HUES48 (cell line): ENCODE results near the gene ELAVL2.
A peak's percentile ranks its signal among the peaks of the same experiment; 100 is the strongest.

ENCODE experiments used
- H3K27ac ChIP-seq: one replicate; pipeline ENCODE4 v1.7.0; 2013; ENCODE audit warnings: low read depth, low read length, inconsistent platforms
- H3K27me3 ChIP-seq: 2 replicates; pipeline ENCODE4 v1.6.1; 2013; ENCODE audit warnings: mild to moderate bottlenecking, low read length; ENCODE audit not compliant: control insufficient read depth, insufficient read depth
- H3K36me3 ChIP-seq: 2 replicates; pipeline ENCODE4 v1.6.1; 2013; ENCODE audit warnings: low read length; ENCODE audit not compliant: control insufficient read depth, insufficient read depth
- H3K4me1 ChIP-seq: 2 replicates; pipeline ENCODE4 v1.6.1; 2013; ENCODE audit warnings: mild to moderate bottlenecking, low read length; ENCODE audit not compliant: control insufficient read depth, insufficient read depth
- H3K4me3 ChIP-seq: 2 replicates; pipeline ENCODE4 v1.5.1; 2013; ENCODE audit warnings: mild to moderate bottlenecking, low read depth, low read length
- H3K9ac ChIP-seq: 2 replicates; pipeline ENCODE4 v1.6.1; 2013; ENCODE audit warnings: mild to moderate bottlenecking, low read depth, low read length, moderate library complexity
- H3K9me3 ChIP-seq: 2 replicates; pipeline ENCODE4 v1.6.1; 2013; ENCODE audit warnings: low read length; ENCODE audit not compliant: control insufficient read depth, insufficient read depth

Gene ELAVL2

GRCh38 chr9:23717505-23717904 is 108.5 kb downstream of the ELAVL2 start:
- no peak overlapping the region for H3K9ac ChIP-seq
- H3K4me3 ChIP-seq = no peak overlapping the region
- H3K27me3 ChIP-seq = no peaks in the 10 kb centered on the region
- peaks cover 30% of the 10 kb centered on the region for H3K4me1 ChIP-seq
- H3K9me3 ChIP-seq = no peaks in the 10 kb centered on the region
- H3K27ac ChIP-seq = no peak overlapping the region
- no peaks in the 10 kb centered on the region for H3K36me3 ChIP-seq

- Histone ChIP-seq H3K27ac (no peak overlapping the region), H3K27me3 (no peaks in the 10 kb centered on the region), H3K4me1 (no peaks in the 10 kb centered on the region; the same call in 1 of the 2 replicates), H3K36me3 (peaks cover 3% of the 10 kb centered on the region; the same call in 1 of the 2 replicates), H3K9me3 (no peaks in the 10 kb centered on the region), H3K9ac (no peak overlapping the region), H3K4me3 (no peak overlapping the region)
Observed at GRCh38 chr9:23707249-23707648, 118.8 kb downstream of the ELAVL2 start.

- Histone ChIP-seq H3K27ac (no peak overlapping the region), H3K9ac (no peak overlapping the region)
Observed at GRCh38 chr9:23702311-23702922, 123.6 kb downstream of the ELAVL2 start.

DNA sequence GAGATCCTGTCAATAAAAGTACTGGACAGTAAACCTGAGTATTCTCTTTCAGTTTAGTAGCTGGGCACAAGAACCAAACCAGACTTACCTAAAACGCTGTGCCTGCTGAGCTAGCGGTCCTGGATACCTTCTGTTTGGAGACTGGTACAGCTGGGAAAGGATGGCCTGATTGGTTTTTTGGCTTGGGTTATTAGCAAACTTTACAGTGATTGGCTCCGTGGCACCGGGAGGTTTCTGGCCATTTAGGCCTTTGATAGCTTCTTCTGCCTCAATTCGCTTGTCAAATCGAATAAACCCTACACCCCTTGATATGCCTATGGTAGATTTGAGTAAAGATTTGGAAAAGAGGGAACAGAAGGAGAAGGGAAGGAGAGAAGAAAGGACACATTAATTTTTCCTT is 124.7 kb downstream of the ELAVL2 start:
- H3K9me3 ChIP-seq = no peaks in the 10 kb centered on the region
- no peaks in the 10 kb centered on the region; the same call in 1 of the 2 replicates for H3K4me1 ChIP-seq
- H3K27me3 ChIP-seq = no peaks in the 10 kb centered on the region

More at GRCh38 chr9:23702311-23702922, 123.6 kb downstream of the ELAVL2 start:
- Histone ChIP-seq H3K27me3 (no peaks in the 10 kb centered on the region), H3K4me1 (no peaks in the 10 kb centered on the region; the same call in 1 of the 2 replicates), H3K4me3 (no peak overlapping the region), H3K36me3 (peaks cover 3% of the 10 kb centered on the region; the same call in 1 of the 2 replicates), H3K9me3 (no peaks in the 10 kb centered on the region)

DNA sequence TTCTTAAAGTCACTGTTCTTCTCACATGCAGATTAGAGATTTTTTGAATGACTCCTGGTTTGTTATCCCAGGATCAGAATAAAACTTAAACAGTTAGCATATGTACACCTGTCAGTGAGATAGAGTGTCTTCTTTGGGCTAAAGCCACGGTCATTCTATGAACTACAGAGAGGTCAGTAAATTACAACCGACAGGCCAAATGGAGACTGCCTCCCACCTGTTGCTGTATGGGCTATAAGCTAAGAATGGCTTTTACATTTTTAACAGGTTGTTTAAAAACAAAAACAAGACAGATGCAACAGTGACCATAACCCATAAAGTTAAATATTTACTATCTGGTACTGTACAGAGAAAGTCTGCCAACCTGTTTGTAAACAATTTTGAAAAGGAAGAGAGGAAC is 125.7 kb downstream of the ELAVL2 start:
- no peak overlapping the region for H3K9ac ChIP-seq
- no peaks in the 10 kb centered on the region for H3K9me3 ChIP-seq
- no peak overlapping the region for H3K4me3 ChIP-seq
- no peak overlapping the region for H3K27ac ChIP-seq
- no peaks in the 10 kb centered on the region; the same call in 1 of the 2 replicates for H3K4me1 ChIP-seq
- no peaks in the 10 kb centered on the region for H3K27me3 ChIP-seq
- H3K36me3 ChIP-seq = peaks cover 3% of the 10 kb centered on the region; the same call in 1 of the 2 replicates

More for the DNA sequence above, 124.7 kb downstream of the ELAVL2 start:
- Histone ChIP-seq H3K9ac (no peak overlapping the region), H3K4me3 (no peak overlapping the region), H3K36me3 (peaks cover 3% of the 10 kb centered on the region; the same call in 1 of the 2 replicates), H3K27ac (no peak overlapping the region)

GRCh38 chr9:23698161-23698560 is 127.9 kb downstream of the ELAVL2 start:
- H3K36me3 ChIP-seq = no peaks in the 10 kb centered on the region
- H3K4me3 ChIP-seq = no peak overlapping the region
- H3K9ac ChIP-seq = no peak overlapping the region

GRCh38 chr9:23695572-23695971 is 130.5 kb downstream of the ELAVL2 start:
- Histone ChIP-seq H3K36me3 (no peaks in the 10 kb centered on the region), H3K9ac (no peak overlapping the region), H3K27me3 (no peaks in the 10 kb centered on the region), H3K9me3 (no peaks in the 10 kb centered on the region), H3K4me1 (peaks cover 16% of the 10 kb centered on the region; the same call in 1 of the 2 replicates), H3K27ac (no peak overlapping the region), H3K4me3 (no peak overlapping the region)

More at GRCh38 chr9:23698161-23698560, 127.9 kb downstream of the ELAVL2 start:
- Histone ChIP-seq H3K9me3 (no peaks in the 10 kb centered on the region), H3K4me1 (peaks cover 11% of the 10 kb centered on the region; the same call in 1 of the 2 replicates), H3K27ac (no peak overlapping the region), H3K27me3 (no peaks in the 10 kb centered on the region)

DNA sequence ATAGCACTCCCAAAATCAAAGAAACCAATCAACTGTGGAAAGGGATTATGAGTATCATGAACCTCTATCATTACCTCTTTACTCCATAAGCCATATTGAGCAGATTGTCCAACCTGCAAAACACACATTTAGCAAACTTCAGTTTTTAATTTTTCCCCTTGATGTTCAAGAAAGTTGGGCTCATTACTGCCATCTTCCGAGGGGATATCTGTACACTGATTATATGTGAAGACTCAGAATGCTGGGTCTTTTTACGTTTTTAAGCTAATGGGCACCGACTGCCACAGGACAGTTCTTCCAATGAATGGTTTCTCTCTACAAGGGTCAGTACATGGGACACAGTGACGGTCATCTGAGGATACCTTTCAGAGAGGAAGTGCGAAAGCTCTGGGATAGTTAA is 132.7 kb downstream of the ELAVL2 start:
- Histone ChIP-seq H3K4me3 (no peak overlapping the region), H3K4me1 (peaks cover 28% of the 10 kb centered on the region; the same call in 1 of the 2 replicates), H3K9ac (no peak overlapping the region), H3K9me3 (no peaks in the 10 kb centered on the region), H3K27me3 (no peaks in the 10 kb centered on the region), H3K36me3 (no peaks in the 10 kb centered on the region), H3K27ac (no peak overlapping the region)

DNA sequence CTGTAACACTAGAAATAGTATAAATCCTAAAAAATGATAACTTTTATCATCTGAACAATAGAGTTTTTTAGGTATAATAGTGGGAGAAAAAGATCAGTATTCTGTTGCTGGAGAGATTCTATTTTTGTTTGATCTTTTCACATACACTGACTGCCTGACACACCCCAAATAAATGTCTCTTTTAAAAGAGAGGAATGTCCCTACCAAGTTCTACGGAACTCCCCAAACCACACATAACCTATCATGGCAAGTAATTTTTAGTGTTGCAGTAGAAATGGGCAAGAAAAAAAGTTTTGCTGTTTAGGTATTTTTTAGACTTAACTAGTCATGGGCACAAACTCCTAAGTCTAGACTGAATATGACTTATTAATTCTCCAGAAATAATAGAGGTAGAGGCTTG is 139.1 kb downstream of the ELAVL2 start:
- Histone ChIP-seq H3K4me3 (no peak overlapping the region), H3K9ac (no peak overlapping the region), H3K4me1 (peaks cover 65% of the 10 kb centered on the region), H3K27me3 (no peaks in the 10 kb centered on the region), H3K9me3 (no peaks in the 10 kb centered on the region), H3K36me3 (no peaks in the 10 kb centered on the region), H3K27ac (no peak overlapping the region)

DNA sequence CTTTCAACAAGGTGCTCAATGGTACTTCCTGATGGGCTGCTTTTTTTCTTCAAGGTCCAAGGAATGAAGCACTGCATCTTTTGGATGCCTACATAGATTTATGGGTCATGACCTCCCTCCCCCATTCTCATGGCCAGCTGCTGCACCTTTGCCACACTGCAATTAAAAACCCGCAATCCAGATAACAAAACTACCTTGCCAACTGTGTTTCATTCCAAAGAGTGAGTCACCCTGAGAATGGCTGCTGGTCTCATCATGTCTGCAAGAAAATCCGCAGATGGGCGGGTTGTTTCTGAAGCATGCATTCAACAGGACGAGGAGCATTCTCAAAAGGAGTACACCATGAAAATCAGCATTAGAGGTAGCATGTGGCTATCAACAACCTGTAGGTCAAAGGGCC is 139.8 kb downstream of the ELAVL2 start:
- H3K4me3 ChIP-seq = no peak overlapping the region
- peaks cover 64% of the 10 kb centered on the region for H3K4me1 ChIP-seq
- peak overlapping the region; percentile 32 for H3K27ac ChIP-seq
- H3K27me3 ChIP-seq = no peaks in the 10 kb centered on the region
- peaks cover 5% of the 10 kb centered on the region; the same call in 1 of the 2 replicates for H3K36me3 ChIP-seq
- no peak overlapping the region for H3K9ac ChIP-seq
- H3K9me3 ChIP-seq = no peaks in the 10 kb centered on the region

DNA sequence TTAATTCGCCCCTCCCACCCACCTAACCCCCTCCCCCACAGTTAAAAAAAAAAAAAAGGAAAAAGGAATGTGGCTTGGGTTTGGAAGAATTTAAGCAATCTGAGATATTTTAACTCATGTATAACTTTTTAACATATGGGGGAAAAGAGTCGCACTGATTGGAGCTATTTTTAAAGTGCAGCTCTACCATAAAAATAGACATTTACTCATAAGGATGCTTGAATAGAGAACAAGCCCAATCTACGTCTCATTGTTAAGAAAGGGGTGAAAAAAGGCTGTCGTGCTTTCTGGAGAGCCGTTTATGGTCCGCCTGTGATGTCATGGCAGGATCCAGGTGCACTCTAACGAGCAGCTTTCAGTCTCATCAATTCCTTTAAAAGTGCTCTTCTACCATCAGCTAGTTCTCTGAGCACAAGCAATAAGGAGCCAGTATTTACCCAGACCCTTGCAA is 142.4 kb downstream of the ELAVL2 start:
- Histone ChIP-seq H3K27ac (peak overlapping the region; percentile 60), H3K36me3 (peaks cover 5% of the 10 kb centered on the region; the same call in 1 of the 2 replicates), H3K27me3 (no peaks in the 10 kb centered on the region), H3K9me3 (no peaks in the 10 kb centered on the region), H3K4me1 (peaks cover 53% of the 10 kb centered on the region), H3K9ac (peak overlapping the region; percentile 43; the same call in 1 of the 2 replicates), H3K4me3 (no peak overlapping the region)
